Central memory CD4-positive, alpha-beta T cell (primary cell): Measurements from ENCODE around the gene BLOC1S4.
"Not testable (repeated sequence)": the region's sequence is repeated elsewhere in the genome, so short reads cannot be mapped to it uniquely, and the experiment has no call there.

Source experiments
- DNase-seq: peaks from one replicate; pipeline ENCODE4 v3.0.0; 2022

The BLOC1S4 gene

GRCh38 chr4:6719611-6720179 lies 3.7 kb downstream of the BLOC1S4 start:
- no peak for DNase-seq

- peak; percentile 68 for DNase-seq
Measured at GRCh38 chr4:6720202-6720699, 4.3 kb downstream of the BLOC1S4 start.

- DNase-seq = no peak
Measured at GRCh38 chr4:6721121-6721520, 5.1 kb downstream of the BLOC1S4 start.

GRCh38 chr4:6722891-6723290 lies 6.9 kb downstream of the BLOC1S4 start:
- no peak for DNase-seq

- no peak for DNase-seq
Measured at GRCh38 chr4:6723851-6724250, 7.9 kb downstream of the BLOC1S4 start.

GRCh38 chr4:6724421-6725111 lies 8.6 kb downstream of the BLOC1S4 start:
- DNase-seq = no peak

GRCh38 chr4:6725427-6725961 lies 9.5 kb downstream of the BLOC1S4 start:
- not testable (repeated sequence) for DNase-seq

GRCh38 chr4:6727081-6727942 lies 11.3 kb downstream of the BLOC1S4 start:
- no peak for DNase-seq

- no peak for DNase-seq
Measured at GRCh38 chr4:6727943-6728250, 11.9 kb downstream of the BLOC1S4 start.

GRCh38 chr4:6728320-6729029 lies 12.5 kb downstream of the BLOC1S4 start:
- DNase-seq = no peak

- no peak for DNase-seq
Measured at GRCh38 chr4:6730603-6731317, 14.8 kb downstream of the BLOC1S4 start.

GRCh38 chr4:6731318-6731675 lies 15.3 kb downstream of the BLOC1S4 start:
- no peak for DNase-seq

- DNase-seq = no peak
Measured at GRCh38 chr4:6731780-6732179, 15.8 kb downstream of the BLOC1S4 start.

GRCh38 chr4:6732441-6733357 lies 16.7 kb downstream of the BLOC1S4 start:
- no peak for DNase-seq

- DNase-seq = no peak
Measured at GRCh38 chr4:6733358-6734164, 17.6 kb downstream of the BLOC1S4 start.

- DNase-seq = no peak
Measured at GRCh38 chr4:6734165-6734786, 18.3 kb downstream of the BLOC1S4 start.

GRCh38 chr4:6739920-6740319 lies 23.9 kb downstream of the BLOC1S4 start:
- no peak for DNase-seq

GRCh38 chr4:6740347-6740746 lies 24.4 kb downstream of the BLOC1S4 start:
- no peak for DNase-seq

- DNase-seq = no peak
Measured at GRCh38 chr4:6742507-6742906, 26.5 kb downstream of the BLOC1S4 start.

- no peak for DNase-seq
Measured at GRCh38 chr4:6742989-6743388, 27.0 kb downstream of the BLOC1S4 start.
